ENCODE data around the gene RPIA. TPM values are rescaled to one million over a fixed set of nuclear protein-coding genes. Genes with fewer than 3 reads are reported as not detected.
"Not testable (repeated sequence)": the region's sequence is repeated elsewhere in the genome, so short reads cannot be mapped to it uniquely, and the experiment has no call there.

The RPIA gene
- total and polyA plus RNA-seq, 7 donors = 14.1 to 45.6 (median 21.2) TPM

DNA sequence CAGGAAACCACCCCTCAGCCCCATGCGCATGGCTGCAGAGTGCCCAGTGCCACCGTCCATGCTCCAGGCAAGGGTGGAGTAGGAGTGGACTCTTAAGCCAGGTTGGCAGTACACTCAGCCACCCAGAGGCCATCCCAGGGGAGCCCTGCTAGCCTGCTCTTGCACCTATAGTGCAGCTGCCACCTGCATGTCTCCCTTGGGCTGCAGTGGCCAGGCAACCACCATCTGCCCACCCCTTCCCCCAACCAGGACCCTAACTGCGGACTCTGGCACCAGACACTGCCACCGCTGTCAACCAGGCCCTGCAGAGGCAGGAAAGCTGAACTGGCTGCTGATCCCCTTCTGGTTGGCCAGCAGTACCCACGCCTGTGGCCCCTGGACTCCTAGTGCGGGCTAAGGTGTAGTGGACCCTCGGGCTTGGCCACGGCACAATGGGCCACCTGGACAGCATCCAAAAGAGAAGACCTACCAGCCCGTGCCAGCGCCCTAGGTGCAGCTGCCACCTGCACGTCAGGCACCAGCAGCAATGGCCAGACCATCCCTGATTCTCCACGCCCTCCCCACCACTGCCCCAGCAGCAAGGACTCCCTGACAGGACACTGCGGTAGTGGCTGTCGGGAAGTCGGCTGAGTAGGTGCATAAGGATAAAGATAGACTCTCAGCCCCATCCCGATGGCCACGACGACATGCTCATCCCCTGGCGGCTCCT is 72.8 kb downstream of the RPIA start:
- H3K27ac ChIP-seq = no peak overlapping the region
- 74 to 84% (median 80%) methylated on average over 19 of the region's 19 CpGs for WGBS, 3 donors
- intact Hi-C loops (cut with DNase I) = no loop called here
- no peaks in the 10 kb centered on the region for H3K9me3 ChIP-seq
- peaks cover 0 to 29% (median 13%) of the 10 kb centered on the region in 3 donors for H3K27me3 ChIP-seq (ENCODE audit: insufficient read depth in 3 of 3, low read length in 2 of 3)
- ATAC-seq = no peak
- no peak for TF ChIP-seq CTCF (IDR thresholded peaks at IDR 0.05)
- H3K36me3 ChIP-seq (ENCODE audit: insufficient read depth in 1 of 2, low read depth in 1 of 2) = no peaks in the 10 kb centered on the region
- no peak for DNase-seq
- peaks cover 10% of the 10 kb centered on the region for H3K4me1 ChIP-seq
- H3K4me3 ChIP-seq = no peak overlapping the region

DNA sequence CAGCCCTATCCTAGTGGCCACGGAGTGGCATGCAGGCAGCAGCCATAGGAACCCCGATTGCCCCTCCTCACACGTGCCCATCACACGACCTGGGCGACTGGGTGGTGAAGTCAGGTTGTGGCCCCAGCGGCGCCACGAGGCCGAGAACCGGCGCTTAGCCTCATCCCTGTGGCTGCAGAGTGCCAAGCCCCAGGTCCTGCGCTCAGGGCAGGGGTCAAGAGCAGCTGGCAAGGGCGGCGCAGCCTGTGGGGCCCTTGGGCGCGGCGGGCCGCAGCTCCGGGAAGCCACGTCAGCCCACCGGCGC is 73.3 kb downstream of the RPIA start:
- WGBS, 3 donors = 12 to 24% (median 24%) methylated on average over 9 to 22 of the region's 22 CpGs
- no peak for DNase-seq

GRCh38 chr2:88765154-88765888 is 73.8 kb downstream of the RPIA start:
- Histone ChIP-seq H3K9me3 (no peaks in the 10 kb centered on the region), H3K27ac (no peak overlapping the region), H3K4me3 (peak overlapping the region; percentile 60), H3K36me3 (ENCODE audit: insufficient read depth in 1 of 2, low read depth in 1 of 2) (no peaks in the 10 kb centered on the region), H3K27me3 (ENCODE audit: insufficient read depth in 3 of 3, low read length in 2 of 3) (peaks cover 0 to 29% (median 13%) of the 10 kb centered on the region in 3 donors), H3K4me1 (peaks cover 10% of the 10 kb centered on the region)
- DNase-seq (peak in 1 of 2 donors; percentile 50), ATAC-seq (peak in 2 of 4 donors; percentile 52 to 56)
- 0 to 1% (median 1%) methylated on average over 36 to 75 of the region's 75 CpGs for WGBS, 3 donors
- intact Hi-C loops (cut with DNase I) = no loop called here
- no peak for TF ChIP-seq CTCF (IDR thresholded peaks at IDR 0.05)

More for the DNA sequence above, 73.3 kb downstream of the RPIA start:
- no peaks in the 10 kb centered on the region for H3K9me3 ChIP-seq
- H3K36me3 ChIP-seq (ENCODE audit: insufficient read depth in 1 of 2, low read depth in 1 of 2) = no peaks in the 10 kb centered on the region
- no peak overlapping the region for H3K27ac ChIP-seq
- peak overlapping the region; percentile 60 for H3K4me3 ChIP-seq
- TF ChIP-seq CTCF (IDR thresholded peaks at IDR 0.05) = no peak
- intact Hi-C loops (cut with DNase I) = no loop called here
- ATAC-seq = no peak
- peaks cover 0 to 29% (median 13%) of the 10 kb centered on the region in 3 donors for H3K27me3 ChIP-seq (ENCODE audit: insufficient read depth in 3 of 3, low read length in 2 of 3)
- H3K4me1 ChIP-seq = peaks cover 10% of the 10 kb centered on the region

DNA sequence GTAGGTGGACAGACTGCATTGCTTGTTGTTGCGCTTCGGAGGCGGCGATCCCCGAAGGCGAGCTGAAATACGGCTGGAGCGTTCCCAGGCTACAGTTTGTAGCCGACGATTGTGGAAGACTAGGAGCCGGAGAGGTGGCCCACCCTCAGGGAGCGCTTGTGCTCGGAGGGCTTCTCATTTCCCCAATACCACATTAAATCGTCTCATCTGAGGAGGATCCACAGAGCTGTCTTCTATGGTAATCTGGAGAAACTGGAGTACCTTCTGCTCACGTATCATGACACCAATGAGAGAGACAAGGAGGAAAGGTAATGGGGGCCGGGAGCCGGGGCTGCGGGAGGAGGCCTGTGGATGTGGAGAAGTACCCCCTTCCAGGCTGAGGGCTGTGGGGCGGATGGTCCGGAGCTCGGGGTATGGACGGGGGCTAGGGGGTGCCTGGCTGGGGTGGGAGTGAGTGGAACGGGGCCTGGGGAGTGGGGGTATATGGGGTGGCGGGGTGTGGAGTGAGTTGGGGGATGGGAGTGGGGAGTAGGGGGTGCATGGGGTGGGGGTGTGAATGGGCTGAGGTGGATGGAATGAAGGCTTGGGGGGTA is 74.5 kb downstream of the RPIA start:
- 18 to 27% (median 22%) methylated on average over 22 to 24 of the region's 24 CpGs for WGBS, 3 donors
- H3K36me3 ChIP-seq (ENCODE audit: insufficient read depth in 1 of 2, low read depth in 1 of 2); intact Hi-C loops (cut with DNase I); DNase-seq; H3K9me3 ChIP-seq; H3K27ac ChIP-seq; ATAC-seq: not testable (repeated sequence)
- H3K4me3 ChIP-seq = peak overlapping the region; percentile 60
- peaks cover 10% of the 10 kb centered on the region for H3K4me1 ChIP-seq
- peaks cover 0 to 29% (median 13%) of the 10 kb centered on the region in 3 donors for H3K27me3 ChIP-seq (ENCODE audit: insufficient read depth in 3 of 3, low read length in 2 of 3)

DNA sequence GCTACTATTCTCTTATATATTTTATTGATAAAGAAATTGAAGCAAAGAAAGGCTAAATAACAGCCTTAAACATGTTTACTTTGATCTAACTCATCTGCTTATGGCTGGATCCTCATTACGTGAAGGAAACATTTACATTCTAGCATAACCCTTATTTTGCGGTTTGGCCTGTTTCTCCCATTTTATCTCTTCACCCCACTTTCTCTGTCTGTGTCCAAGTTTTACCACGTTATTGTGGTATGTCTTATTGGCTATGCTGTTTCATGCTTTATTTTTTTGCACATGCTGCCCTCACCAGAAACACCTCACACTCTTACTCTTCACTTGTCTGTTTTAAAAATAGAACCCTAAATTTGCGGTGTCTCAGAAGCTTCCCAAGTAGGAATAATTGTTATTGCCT is 78.5 kb downstream of the RPIA start:
- intact Hi-C loops (cut with DNase I) = no loop called here
- no peak for ATAC-seq
- Histone ChIP-seq H3K9me3 (no peaks in the 10 kb centered on the region), H3K4me1 (peaks cover 6% of the 10 kb centered on the region), H3K4me3 (no peak overlapping the region), H3K36me3 (ENCODE audit: insufficient read depth in 1 of 2, low read depth in 1 of 2) (no peaks in the 10 kb centered on the region), H3K27me3 (ENCODE audit: insufficient read depth in 3 of 3, low read length in 2 of 3) (peaks cover 0 to 11% (median 4%) of the 10 kb centered on the region in 3 donors), H3K27ac (no peak overlapping the region)
- no peak for TF ChIP-seq CTCF (IDR thresholded peaks at IDR 0.05)
- no peak for DNase-seq
- 64 to 66% (median 66%) methylated on average over 4 of the region's 4 CpGs for WGBS, 3 donors

DNA sequence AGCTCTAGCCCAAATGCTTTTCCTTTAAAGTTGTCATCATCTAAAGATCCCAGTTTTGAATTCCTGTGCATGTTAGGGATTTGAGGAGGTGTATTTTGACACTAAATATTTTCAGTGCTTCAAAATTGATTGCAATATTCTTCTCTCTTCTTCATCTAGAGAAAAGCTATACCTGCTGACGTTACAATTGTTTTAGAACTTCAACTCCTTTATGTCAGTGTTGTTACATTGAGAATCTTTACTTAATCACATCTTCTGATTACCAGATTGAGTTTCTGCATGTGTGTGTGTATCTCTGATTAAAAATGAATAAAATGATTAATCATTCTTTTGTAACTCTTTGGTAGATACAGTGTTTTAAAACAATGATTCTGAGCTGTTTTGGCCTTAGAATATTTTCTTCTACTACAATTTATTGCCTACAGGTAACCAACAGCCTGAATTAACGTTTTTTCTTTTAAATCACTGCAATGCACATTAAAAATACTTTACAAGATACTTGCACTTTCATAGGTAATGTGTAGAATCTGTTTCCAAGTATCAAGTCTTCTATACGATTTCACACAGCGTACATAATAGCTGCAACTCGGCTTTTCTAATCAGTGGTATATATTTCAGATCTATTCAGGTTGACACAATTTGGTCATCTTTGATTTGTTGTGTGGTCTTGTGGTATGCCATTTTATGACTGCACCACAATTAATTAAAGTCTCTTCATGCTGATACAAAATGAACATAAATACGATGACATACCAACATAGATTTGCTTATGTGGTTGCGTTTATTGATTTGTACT is 82.0 kb downstream of the RPIA start:
- H3K27ac ChIP-seq; H3K36me3 ChIP-seq (ENCODE audit: insufficient read depth in 1 of 2, low read depth in 1 of 2); DNase-seq; H3K9me3 ChIP-seq; H3K27me3 ChIP-seq (ENCODE audit: insufficient read depth in 3 of 3, low read length in 2 of 3); intact Hi-C loops (cut with DNase I); H3K4me1 ChIP-seq; H3K4me3 ChIP-seq: not testable (repeated sequence)
- 60 to 61% (median 60%) methylated on average over 7 of the region's 7 CpGs for WGBS, 3 donors
- peak in 2 of 4 donors; percentile 46 to 55 for ATAC-seq

GRCh38 chr2:88789213-88789612 is 97.7 kb downstream of the RPIA start:
- H3K27ac ChIP-seq; H3K4me1 ChIP-seq; H3K27me3 ChIP-seq (ENCODE audit: insufficient read depth in 3 of 3, low read length in 2 of 3); ATAC-seq; H3K9me3 ChIP-seq; DNase-seq; H3K36me3 ChIP-seq (ENCODE audit: insufficient read depth in 1 of 2, low read depth in 1 of 2); intact Hi-C loops (cut with DNase I); H3K4me3 ChIP-seq: not testable (repeated sequence)
- 90 to 94% (median 94%) methylated on average over 2 of the region's 2 CpGs for WGBS, 3 donors
